Type B pancreatic cell (in vitro differentiated cells): ENCODE results near the gene APOBEC3G. TPM values are rescaled to one million over a fixed set of nuclear protein-coding genes. Genes with fewer than 3 reads are reported as not detected.
"Not testable (repeated sequence)": the region's sequence is repeated elsewhere in the genome, so short reads cannot be mapped to it uniquely, and the experiment has no call there.

Experiments
- DNase-seq: peaks from one replicate; pipeline ENCODE4 v3.0.0; 2021; ENCODE audit warnings: mixed read lengths; ENCODE audit not compliant: unreplicated experiment; ENCODE audit errors: extremely low spot score
- H3K27ac Mint-ChIP-seq: 2 replicates; pipeline ENCODE4 v1.8.0; 2021; ENCODE audit warnings: mild to moderate bottlenecking, mixed read lengths
- H3K27me3 Mint-ChIP-seq: 2 replicates; pipeline ENCODE4 v1.8.0; 2021; ENCODE audit warnings: mixed read lengths
- H3K36me3 Mint-ChIP-seq: 2 replicates; pipeline ENCODE4 v1.8.0; 2021; ENCODE audit warnings: mixed read lengths
- H3K4me1 Mint-ChIP-seq: one replicate; pipeline ENCODE4 v1.8.0; 2021; ENCODE audit warnings: mixed read lengths; ENCODE audit not compliant: unreplicated experiment
- H3K4me3 Mint-ChIP-seq: 2 replicates; pipeline ENCODE4 v1.8.0; 2021; ENCODE audit warnings: mild to moderate bottlenecking, mixed read lengths
- H3K9me3 Mint-ChIP-seq: 2 replicates; pipeline ENCODE4 v1.8.0; 2021; ENCODE audit warnings: mixed read lengths
- total RNA-seq: library from RNA; stranded (reverse); gene quantifications from 2 replicates; pipeline ENCODE4 v1.2.1, GENCODE V29; 2021; ENCODE audit warnings: low replicate concordance
- TF ChIP-seq, protein P1 (sequence below): fragments of 200-600 bp; sonication (generic); conservative IDR thresholded peaks from 2 replicates; pipeline ENCODE4 v1.5.0; 2021; ENCODE audit warnings: antibody characterized with exemption, mild to moderate bottlenecking

APOBEC3G gene
- total RNA-seq, 1 donor from 2014 or later = 5.6 TPM

- H3K36me3 Mint-ChIP-seq = no peaks in the 10 kb centered on the region
- TF ChIP-seq, protein P1, sequence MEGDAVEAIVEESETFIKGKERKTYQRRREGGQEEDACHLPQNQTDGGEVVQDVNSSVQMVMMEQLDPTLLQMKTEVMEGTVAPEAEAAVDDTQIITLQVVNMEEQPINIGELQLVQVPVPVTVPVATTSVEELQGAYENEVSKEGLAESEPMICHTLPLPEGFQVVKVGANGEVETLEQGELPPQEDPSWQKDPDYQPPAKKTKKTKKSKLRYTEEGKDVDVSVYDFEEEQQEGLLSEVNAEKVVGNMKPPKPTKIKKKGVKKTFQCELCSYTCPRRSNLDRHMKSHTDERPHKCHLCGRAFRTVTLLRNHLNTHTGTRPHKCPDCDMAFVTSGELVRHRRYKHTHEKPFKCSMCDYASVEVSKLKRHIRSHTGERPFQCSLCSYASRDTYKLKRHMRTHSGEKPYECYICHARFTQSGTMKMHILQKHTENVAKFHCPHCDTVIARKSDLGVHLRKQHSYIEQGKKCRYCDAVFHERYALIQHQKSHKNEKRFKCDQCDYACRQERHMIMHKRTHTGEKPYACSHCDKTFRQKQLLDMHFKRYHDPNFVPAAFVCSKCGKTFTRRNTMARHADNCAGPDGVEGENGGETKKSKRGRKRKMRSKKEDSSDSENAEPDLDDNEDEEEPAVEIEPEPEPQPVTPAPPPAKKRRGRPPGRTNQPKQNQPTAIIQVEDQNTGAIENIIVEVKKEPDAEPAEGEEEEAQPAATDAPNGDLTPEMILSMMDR = no peak
- no peak for DNase-seq
- no peaks in the 10 kb centered on the region for H3K27me3 Mint-ChIP-seq
- H3K9me3 Mint-ChIP-seq = no peaks in the 10 kb centered on the region
- no peak overlapping the region for H3K4me3 Mint-ChIP-seq
- H3K4me1 Mint-ChIP-seq = no peaks in the 10 kb centered on the region
- no peak overlapping the region for H3K27ac Mint-ChIP-seq
These were observed 21.4 kb upstream of the APOBEC3G start for GRCh38 chr22:39055658-39056057.

- H3K4me3 Mint-ChIP-seq = not testable (repeated sequence)
These were observed 15.8 kb upstream of the APOBEC3G start for GRCh38 chr22:39061290-39061689.

DNA sequence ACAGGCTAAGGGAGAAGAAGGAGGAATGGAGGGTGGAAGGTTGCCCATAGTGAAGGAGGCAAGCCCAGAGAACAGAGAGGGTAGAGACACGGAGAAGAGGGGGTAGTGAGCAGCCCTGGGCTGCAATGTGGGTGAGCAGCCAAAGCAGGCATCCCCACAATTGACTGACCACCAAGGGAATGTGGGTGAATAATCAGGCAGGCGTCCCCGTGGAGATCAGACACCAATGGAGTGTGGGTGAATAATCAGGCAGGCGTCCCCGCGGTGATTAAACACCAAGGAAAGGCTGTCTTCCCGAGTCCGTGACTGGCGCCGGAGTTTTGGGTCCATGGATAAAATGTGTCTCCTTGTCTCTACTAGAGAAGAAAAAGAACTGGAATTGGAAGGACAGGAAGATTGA lies 15.1 kb upstream of the APOBEC3G start:
- not testable (repeated sequence) for H3K9me3 Mint-ChIP-seq, H3K27ac Mint-ChIP-seq, H3K4me3 Mint-ChIP-seq, DNase-seq, H3K4me1 Mint-ChIP-seq, H3K36me3 Mint-ChIP-seq, H3K27me3 Mint-ChIP-seq

More at GRCh38 chr22:39061290-39061689, 15.8 kb upstream of the APOBEC3G start:
- not testable (repeated sequence) for DNase-seq, H3K27ac Mint-ChIP-seq, H3K4me1 Mint-ChIP-seq, H3K9me3 Mint-ChIP-seq, H3K36me3 Mint-ChIP-seq, H3K27me3 Mint-ChIP-seq

DNA sequence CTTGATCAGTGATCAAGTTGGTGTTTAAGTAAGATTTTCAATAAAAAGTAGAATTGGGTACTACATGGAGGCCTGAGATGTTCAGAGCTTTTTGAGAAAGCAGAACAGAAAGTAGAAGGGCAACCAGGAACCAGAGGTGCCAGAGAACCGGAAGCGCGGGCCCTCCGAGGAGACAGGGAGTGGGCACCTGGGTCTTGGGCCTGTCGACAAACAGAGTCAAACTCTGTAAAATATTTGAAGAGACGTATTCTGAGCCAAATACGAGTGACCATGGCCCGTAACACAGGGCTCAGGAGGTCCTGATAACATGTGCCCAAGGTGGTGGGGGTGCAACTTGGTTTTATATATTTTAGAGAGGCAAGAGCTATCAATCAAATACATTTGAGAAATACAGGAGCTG lies 13.2 kb upstream of the APOBEC3G start:
- not testable (repeated sequence) for H3K4me1 Mint-ChIP-seq, H3K27me3 Mint-ChIP-seq, H3K9me3 Mint-ChIP-seq, H3K36me3 Mint-ChIP-seq, H3K27ac Mint-ChIP-seq, H3K4me3 Mint-ChIP-seq, DNase-seq

DNA sequence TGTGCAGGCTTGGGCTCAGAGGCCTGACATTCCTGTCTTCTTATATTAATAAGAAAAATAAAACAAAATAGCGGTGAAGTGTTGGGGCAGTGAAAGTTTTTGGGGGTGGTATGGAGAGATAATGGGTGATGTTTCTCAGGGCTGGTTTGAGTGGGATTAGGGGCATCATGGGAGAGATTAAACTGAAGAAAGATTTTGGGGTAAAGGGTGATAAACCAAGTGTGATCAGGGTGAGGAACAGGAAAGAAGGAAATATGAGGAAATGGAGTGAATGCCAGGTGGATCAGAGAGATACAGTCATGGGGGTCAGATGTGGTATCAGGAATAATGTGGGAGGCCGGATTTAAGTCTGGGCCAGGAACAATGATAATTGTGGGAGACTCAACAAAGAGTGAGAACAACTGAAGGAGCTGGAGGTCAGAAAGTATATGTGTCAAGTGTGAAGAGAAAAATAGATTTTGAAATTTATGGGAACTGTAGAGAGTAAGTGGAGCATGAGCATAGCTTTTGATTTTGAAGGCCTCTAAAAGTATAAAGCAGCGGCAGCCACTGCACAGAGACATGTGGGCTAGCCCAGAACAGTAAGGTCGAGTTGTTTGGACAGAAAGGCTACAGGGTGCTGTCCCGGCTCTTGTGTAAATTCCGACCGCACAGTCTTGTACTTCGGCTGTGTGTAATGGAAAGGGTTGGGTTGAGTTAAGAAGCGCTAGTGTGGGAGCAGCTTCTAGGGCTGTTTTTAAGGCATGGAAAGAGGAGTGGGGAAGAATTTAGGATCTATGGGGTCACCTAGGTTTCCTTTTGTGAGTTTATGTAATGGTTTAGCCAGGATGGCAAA lies 10.4 kb upstream of the APOBEC3G start:
- not testable (repeated sequence) for H3K9me3 Mint-ChIP-seq, H3K27ac Mint-ChIP-seq, H3K36me3 Mint-ChIP-seq

DNA sequence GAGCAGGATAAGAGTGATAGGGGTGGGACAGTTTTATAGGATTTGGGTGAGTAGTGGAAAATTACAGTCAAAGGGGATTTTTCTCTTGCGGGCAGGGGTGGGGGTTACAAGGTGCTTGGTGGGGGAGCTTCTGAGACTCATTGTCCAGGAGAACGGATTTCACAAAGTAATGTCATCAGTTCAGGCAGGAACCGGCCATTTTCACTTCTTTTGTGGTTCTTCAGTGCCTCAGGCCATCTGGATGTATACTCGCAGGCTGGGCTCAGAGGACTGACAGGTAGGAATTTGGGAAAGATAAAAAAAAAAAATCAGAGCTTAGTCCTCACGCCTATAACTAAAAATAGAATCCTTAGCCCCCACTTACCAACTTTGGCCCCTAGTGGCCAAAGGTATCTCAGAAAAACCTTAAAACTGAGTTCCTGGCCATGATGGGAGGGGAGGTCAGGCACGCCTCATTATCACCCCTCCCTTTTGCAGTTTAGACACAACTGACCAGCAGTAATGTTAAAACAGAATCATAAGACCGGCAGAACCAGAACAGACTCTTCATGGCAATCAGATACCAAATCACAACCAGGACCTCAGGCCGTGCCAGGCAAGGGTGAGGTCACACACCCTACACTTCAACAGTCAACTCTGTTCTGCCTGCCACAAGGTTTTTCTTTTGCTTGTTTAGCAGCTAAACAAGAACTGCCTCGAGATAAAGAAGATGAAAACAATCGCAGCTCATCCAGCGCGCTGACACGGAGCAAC lies 8.9 kb upstream of the APOBEC3G start:
- TF ChIP-seq, protein P1 = peak; percentile 51
- Mint-ChIP-seq H3K27me3 (no peaks in the 10 kb centered on the region), H3K4me3 (peak overlapping the region; percentile 36), H3K27ac (no peak overlapping the region), H3K9me3 (no peaks in the 10 kb centered on the region), H3K4me1 (no peaks in the 10 kb centered on the region), H3K36me3 (no peaks in the 10 kb centered on the region)
- DNase-seq = no peak

More for the DNA sequence above, 10.4 kb upstream of the APOBEC3G start:
- DNase-seq, H3K4me1 Mint-ChIP-seq, H3K27me3 Mint-ChIP-seq, H3K4me3 Mint-ChIP-seq: not testable (repeated sequence)

DNA sequence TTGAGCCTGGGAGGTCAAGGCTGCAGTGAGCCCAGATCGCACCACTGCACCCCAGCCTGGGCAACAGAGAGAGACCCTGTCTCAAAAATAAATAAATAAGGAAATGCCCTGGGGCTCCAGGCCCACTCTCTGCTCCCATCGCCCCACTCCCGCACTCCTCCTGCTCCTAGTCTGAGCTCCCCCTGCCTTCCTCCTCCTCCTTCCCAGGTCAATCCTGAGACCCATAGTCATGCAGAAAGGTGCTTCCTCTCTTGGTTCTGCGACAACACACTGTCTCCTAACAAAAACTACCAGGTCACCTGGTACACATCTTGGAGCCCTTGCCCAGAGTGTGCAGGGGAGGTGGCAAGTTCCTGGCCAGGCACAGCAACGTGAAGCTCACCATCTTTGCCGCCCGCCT lies 6.9 kb upstream of the APOBEC3G start:
- Mint-ChIP-seq H3K27me3 (no peaks in the 10 kb centered on the region), H3K36me3 (no peaks in the 10 kb centered on the region), H3K4me3 (no peak overlapping the region), H3K27ac (no peak overlapping the region), H3K4me1 (peaks cover 4% of the 10 kb centered on the region), H3K9me3 (no peaks in the 10 kb centered on the region)
- TF ChIP-seq, protein P1 = no peak
- DNase-seq = no peak

- H3K9me3 Mint-ChIP-seq, H3K4me1 Mint-ChIP-seq, H3K4me3 Mint-ChIP-seq: not testable (repeated sequence)
These were observed 4.5 kb upstream of the APOBEC3G start for GRCh38 chr22:39072581-39072981.

More at GRCh38 chr22:39072581-39072981, 4.5 kb upstream of the APOBEC3G start:
- not testable (repeated sequence) for H3K27ac Mint-ChIP-seq, H3K36me3 Mint-ChIP-seq, DNase-seq, H3K27me3 Mint-ChIP-seq
